Activated CD4-positive, alpha-beta T cell treated with anti-CD3 and anti-CD28 coated beads, Interleukin-2, amount 50 U/mL, for 16 hours (primary cell): Measurements from ENCODE around the gene SMIM3.
"Not testable (repeated sequence)": the region's sequence is repeated elsewhere in the genome, so short reads cannot be mapped to it uniquely, and the experiment has no call there.

Experiments
- DNase-seq: peaks from one replicate; pipeline ENCODE4 v3.0.0-alpha.2; 2020

The SMIM3 gene

GRCh38 chr5:150765799-150766169 lies 12.8 kb upstream of the SMIM3 start:
- no peak for DNase-seq

DNA sequence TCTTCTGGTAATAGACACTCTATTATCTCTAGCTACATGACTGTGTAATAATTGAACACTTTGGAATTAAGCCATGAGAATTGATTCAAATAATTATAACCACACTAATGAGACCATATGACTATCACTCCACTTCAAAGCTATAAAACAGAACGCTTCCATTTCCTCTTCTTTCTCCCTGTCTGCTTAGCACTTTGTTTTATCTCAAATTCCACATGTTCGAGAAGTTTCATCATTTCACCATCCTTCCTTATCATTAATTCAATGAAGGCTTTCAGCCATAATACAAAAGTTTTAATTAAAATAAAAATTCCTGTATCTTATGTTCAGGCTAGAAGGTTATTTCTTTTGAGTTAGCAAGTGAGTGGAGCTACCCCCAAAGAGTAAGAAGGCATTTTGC lies 12.3 kb upstream of the SMIM3 start:
- no peak for DNase-seq

DNA sequence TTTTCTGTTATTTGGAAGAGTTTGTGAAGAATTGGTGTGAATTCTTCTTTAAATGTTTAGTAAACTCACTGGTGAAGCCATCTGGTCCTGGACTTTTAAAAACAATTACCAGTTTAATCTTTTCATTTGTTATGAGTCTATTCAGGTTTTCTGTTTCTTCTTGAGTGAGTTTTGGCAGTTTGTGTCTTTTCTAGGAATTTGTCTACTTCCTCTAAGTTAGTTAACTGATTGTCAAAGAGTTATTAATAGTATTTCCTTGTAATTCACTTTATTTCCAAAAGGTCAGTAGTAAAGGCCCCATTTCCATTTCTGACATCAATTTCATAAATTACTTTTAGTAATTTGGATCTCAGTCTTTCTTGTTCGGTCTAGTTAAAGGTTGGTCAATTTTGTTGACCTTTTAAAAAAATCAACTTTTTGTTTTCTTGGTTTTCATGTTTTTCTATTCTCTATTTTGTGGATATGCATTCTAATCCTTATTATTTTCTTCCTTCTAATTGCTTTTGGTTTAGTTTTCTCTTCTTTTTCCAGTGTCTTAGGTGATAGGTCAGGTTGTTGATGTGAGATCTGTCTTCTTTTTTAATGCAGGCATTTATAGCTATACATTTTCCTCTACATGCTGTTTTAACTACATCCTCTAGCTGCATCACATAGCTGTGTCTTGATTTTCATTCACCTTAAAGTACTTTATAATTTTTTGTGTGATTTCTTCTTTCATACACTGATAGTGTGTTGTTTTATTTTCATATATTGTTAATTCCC lies 7.3 kb upstream of the SMIM3 start:
- DNase-seq: no peak

DNA sequence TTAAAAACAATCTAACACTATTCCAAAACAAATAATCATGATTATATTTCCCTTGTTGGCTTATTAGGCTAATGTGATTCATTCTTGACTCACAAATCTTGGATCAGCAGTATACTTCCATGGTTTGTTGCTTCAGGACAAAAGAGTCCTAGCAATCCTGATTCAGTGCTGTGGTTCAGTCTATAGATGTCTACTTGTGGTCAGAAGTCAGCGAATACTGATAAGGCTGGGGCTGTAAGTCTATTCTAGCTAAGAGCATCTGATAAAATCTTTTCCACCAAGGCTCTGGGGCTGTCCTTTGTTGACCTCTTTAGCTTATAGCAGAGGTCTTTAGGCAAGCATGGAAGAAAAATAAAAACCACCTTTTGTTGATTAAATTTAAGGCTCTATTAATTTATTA lies 4.4 kb upstream of the SMIM3 start:
- no peak for DNase-seq

DNA sequence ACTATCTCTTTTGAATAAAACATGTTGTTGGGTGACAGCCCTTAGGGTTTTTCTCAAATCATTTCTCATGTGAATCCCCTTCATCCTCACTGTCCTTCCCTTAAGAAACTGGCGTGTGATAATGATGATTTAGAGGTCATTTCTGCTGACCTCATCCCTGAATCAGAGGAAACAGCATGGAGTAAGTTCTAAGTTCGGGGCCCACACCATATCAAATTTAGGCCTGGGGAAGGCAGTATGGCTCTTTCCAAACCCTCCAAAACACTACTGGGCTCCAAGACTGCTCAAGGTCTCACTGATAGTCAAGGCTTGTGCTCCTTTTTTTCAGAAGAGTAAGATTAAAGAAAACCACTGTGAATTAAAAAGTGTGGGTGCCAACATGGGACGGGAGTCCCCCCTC lies 872 bp upstream of the SMIM3 start:
- DNase-seq: no peak

- DNase-seq: no peak
Observed at GRCh38 chr5:150778088-150778516, 455 bp upstream of the SMIM3 start.

DNA sequence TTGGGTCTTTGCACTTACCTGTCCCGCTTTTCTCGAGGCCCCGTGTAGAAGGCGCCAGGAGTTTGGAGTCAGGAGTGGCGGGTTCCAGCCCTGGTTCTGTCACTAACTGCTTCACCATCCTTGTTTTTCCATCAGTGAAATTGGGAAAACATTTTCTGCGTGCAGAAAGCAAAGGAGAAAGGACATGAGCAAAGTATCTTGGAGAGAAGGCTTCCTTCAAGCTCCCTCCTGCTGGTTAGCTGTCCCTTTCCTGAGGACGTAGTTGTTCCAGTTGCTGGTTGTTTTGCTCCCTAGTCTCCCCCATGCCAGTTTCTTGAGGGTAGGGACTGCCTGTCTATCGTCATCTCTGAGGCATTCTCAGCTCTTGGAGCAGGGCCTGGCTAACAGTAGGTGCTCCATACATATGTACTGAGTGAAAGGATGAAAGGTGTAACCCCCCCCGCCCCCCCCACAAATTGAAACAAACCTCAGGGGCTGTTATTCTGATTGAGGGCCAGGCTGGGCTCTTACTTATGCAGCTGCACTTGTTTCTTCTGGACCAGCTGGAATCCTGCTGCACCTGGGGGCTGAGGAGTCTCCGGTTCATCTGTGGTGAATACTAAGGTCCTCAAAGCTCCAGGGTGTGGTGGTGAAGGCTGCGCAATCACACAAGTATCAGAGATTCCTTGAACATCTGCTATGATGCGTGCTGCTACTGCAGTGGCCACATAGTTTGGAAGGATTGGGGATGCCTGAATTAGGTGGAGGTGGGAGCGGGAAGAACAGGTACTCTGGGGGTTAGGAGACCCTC lies 1.0 kb downstream of the SMIM3 start:
- no peak for DNase-seq

- peak; percentile 24 for DNase-seq
Observed at GRCh38 chr5:150780187-150780692, 1.7 kb downstream of the SMIM3 start.

GRCh38 chr5:150780816-150781221 lies 2.3 kb downstream of the SMIM3 start:
- DNase-seq: no peak

DNA sequence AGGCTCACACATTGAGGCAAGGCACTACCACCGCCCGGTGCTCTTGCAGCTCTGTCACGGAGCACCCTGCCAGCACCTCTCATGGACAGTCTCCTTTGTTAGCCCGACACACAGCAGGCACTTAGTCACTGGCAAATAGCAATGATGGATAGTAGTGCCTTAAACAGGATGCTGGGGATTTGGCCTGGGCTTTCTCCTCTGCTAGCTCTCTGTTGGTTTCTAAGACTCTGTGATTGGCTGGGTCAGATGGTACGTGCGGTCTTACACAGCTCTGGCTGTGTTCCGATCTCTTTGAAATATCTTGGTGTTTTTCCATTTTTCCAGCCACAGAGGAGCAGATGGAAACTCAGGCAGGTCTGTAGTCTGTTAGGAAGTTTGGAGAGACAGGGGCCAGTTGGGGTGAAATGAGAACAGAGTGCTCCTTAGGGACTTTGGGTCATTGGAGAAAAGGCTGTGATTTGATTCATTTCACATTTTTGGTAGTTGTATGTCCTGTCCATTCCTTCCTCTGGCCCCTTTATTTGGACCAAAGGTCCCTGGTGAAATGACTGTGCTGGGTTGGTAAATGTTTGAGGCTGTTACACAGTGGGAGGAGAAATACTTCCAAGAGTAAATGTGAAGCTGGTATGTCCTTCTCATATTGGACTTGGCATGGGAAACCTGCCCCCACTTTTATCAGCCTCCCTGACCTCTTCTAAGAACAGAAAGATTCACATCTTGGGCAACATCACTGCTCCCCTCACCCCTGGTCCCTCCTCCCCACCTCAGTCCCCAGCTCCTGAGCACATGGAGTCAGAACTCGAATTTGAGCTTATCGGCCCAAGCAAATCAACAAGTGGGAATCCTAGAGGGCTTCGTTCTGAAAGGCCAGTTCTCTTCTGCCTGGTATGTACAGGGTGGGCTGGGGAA lies 3.4 kb downstream of the SMIM3 start:
- DNase-seq: no peak

DNA sequence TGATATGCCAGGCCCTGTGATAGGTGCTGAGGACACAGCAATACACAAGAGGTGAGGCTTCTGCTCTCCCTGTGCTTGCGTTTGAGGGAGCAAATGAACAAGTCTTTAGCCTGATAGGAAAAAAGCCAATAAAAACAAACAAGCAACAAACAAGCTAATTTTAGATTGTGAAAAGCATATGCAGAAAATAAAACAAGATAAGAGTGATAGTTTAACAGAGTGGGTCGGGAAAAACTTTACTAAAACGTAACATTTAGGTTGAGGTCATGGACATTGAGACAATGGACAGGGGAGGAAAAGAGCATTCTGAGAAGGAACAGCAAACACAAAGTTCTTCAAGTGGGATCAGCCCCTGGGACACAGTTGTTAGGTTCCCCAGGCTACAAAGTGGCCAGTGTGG lies 4.3 kb downstream of the SMIM3 start:
- no peak for DNase-seq

DNA sequence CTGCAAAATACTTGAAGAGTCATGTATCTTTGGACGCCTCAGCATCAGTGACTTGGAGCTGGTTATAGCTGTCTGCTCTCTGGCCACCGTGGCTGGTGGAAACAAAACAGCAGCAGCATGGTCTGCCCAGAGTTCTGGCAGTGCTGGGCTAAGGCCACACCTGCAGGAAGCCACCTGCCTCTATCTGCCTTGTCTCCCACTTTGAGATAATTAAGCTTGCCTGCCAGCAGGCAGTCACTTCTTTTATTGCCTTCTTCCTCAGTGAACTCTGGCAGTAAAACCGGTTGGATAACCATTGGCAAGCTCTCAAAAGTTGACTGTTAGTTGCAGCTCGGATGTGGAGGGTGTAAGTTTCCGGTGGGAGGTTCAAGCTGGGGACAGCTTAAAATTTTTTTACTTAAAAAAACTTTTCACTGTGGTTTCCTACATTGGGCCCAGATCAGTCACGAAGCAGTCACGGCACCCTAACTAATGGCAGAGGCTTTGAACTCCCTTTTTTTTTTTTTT lies 4.9 kb downstream of the SMIM3 start:
- peak; percentile 76 for DNase-seq

DNA sequence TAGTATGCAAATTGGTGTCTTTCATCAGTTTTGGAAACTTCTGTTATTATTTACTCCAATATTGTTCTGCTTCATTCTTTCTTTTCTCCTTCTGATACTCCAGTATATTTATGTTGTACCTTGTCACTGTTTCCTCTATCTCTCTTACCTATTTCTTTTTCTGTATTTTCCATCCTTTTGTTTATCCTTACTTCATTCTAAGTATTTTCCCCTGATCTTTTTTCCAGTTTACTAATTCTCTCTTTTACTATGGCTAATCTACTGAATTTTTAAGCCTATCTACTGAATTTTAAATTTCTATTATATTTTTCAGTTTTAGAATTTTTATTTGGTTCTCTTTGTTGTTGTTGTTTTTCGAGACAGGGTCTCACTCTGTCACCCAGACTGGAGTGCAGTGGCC lies 7.4 kb downstream of the SMIM3 start:
- DNase-seq: no peak

DNA sequence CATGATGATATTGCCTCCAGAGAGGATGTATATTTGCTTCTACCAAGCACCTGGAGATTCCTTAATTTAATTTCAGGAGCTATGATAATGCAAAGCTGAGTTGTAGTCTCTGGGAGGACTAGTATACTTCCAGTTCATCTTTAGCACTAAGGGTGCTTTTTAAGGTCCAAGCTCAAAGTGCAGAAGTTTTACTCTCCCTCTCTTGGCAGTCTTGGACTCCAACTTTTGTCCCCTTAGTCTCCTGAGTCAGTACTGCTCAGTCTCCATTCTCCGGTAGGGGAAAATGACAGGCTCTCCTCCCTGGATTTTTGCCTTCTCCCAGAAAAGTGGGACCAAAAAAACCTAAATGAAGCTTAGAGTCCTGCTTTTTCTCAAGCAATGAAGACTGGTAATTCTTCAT lies 8.3 kb downstream of the SMIM3 start:
- DNase-seq: no peak

GRCh38 chr5:150787656-150788055 lies 9.1 kb downstream of the SMIM3 start:
- no peak for DNase-seq

DNA sequence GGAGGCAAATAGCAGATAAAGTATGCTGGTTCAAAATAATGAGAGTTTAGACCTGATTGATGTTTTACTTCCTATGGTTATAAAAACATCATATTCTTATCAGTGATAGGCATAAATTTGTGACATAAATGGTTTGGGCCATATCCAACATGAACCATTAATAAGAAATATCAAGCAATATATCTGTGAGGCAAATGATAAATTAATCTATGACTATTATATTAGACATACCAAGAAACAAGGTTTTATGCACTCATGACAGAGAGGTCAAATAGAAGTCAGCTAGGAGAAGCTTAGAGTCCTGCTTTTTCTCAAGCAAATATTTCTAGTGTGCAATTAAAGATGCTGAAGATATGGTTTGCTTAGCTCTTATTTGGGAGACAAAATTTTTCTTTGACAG lies 10.4 kb downstream of the SMIM3 start:
- no peak for DNase-seq

- no peak for DNase-seq
Observed at GRCh38 chr5:150789450-150789849, 10.9 kb downstream of the SMIM3 start.

- DNase-seq: peak; percentile 85
Observed at GRCh38 chr5:150789943-150790611, 11.5 kb downstream of the SMIM3 start.

DNA sequence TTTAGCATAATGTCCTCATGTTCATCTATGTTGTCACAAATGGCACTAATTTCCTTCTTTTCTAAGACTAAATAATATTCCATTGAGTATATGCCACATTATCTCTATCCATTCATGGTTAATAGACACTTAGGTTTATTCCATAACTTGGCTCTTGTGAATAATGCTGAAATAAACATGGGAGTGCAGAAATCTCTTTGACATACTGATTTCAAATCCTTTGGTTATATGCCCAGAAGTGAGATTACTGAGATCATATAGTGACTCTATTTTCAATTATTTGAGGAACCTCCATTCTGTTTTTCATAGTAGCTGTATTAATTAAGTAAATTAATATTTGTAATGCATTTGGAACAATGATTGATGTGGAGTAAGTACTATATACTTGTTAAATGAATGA lies 13.0 kb downstream of the SMIM3 start:
- DNase-seq: no peak

DNA sequence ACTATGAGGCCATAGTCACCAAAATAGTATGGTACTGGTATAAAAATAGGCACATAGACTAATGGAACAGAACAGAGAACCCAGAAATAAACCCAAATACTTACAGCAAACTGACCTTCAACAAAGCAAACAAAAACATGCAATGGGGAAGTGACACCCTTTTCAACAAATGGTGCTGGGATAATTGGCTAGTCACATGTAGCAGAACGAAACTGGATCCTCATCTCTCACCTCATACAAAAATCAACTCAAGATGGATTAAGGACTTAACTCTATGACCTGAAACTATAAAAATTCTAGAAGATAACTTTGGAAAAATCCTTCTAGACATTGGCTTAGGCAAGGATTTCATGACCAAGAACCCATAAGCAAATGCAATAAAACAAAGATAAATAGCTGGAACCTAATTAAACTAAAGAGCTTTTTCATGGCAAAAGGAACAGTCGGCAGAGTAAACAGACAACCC lies 14.9 kb downstream of the SMIM3 start:
- not testable (repeated sequence) for DNase-seq

GRCh38 chr5:150794927-150795326 lies 16.4 kb downstream of the SMIM3 start:
- DNase-seq: no peak

GRCh38 chr5:150797384-150797783 lies 18.8 kb downstream of the SMIM3 start:
- no peak for DNase-seq
